Upper lobe of right lung (tissue), 1 donor: ENCODE results near the gene ARL8B. TPM values are rescaled to one million over a fixed set of nuclear protein-coding genes. Genes with fewer than 3 reads are reported as not detected.

Experiments used
- ATAC-seq: fragments of 200-7000 bp; cut with Tn5 transposase; one replicate; pipeline ENCODE4 v1.9.1; 2020; ENCODE audit warnings: mild to moderate bottlenecking, moderate library complexity
- DNase-seq: peaks from one replicate; pipeline ENCODE4 v3.0.0-alpha.2; 2020
- H3K27ac ChIP-seq: fragments of 200-600 bp; one replicate; pipeline ENCODE4 v1.8.0; 2022
- H3K27me3 ChIP-seq: fragments of 200-600 bp; one replicate; pipeline ENCODE4 v1.8.0; 2022; ENCODE audit warnings: mild to moderate bottlenecking
- H3K36me3 ChIP-seq: fragments of 200-600 bp; one replicate; pipeline ENCODE4 v1.8.0; 2022
- H3K4me1 ChIP-seq: fragments of 200-600 bp; one replicate; pipeline ENCODE4 v1.8.0; 2022
- H3K4me3 ChIP-seq: fragments of 200-600 bp; one replicate; pipeline ENCODE4 v1.8.0; 2022; ENCODE audit warnings: mild to moderate bottlenecking
- H3K9me3 ChIP-seq: fragments of 200-600 bp; one replicate; pipeline ENCODE4 v1.8.0; 2022
- intact Hi-C: fragments of 100-400 bp; cut with DNase I; formaldehyde crosslinking; loops from one replicate; pipeline ENCODE4 v1.11.0; 2022
- total RNA-seq: library from RNA; stranded (reverse); fragmentation: NEBNext Ultra II Directional; extraction: Animal tissue kit (Norgen Biotek cat#: 25700); gene quantifications from one replicate; pipeline ENCODE4 v1.2.1, GENCODE V29; 2021
- TF ChIP-seq, protein P1 (sequence below): fragments of 200-600 bp; IDR thresholded peaks from one replicate; pipeline ENCODE4 v1.8.0; 2022; ENCODE audit warnings: antibody characterized with exemption
- donor health status: DM: no; HTN: yes; CAD: no; lungs with severe emphysema.

The ARL8B gene
- total RNA-seq, 1 donor from 2014 or later: 91.5 TPM

DNA sequence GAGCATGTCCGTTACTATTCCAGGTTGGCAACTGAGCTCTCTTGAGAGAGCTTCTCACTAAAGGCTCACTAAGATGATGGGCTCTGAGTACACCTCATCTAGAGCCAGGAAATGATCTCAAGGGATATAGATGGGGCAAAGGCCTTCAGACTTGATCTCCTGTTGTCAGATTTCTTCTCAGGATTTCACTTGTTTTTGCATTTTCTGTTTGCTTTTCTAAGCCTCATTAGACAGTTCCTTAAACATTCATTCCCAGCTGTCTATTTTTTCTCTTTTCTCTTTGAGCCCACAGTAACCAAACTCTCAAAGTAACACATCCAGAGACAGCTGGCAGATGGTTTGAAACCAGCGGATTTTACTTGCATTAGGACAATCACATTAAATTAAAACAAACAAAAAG lies 28.4 kb upstream of the ARL8B start:
- ATAC-seq: no peak
- H3K4me3 ChIP-seq: no peak overlapping the region
- H3K4me1 ChIP-seq: no peaks in the 10 kb centered on the region
- H3K27me3 ChIP-seq: no peaks in the 10 kb centered on the region
- no peaks in the 10 kb centered on the region for H3K9me3 ChIP-seq
- TF ChIP-seq, protein P1, sequence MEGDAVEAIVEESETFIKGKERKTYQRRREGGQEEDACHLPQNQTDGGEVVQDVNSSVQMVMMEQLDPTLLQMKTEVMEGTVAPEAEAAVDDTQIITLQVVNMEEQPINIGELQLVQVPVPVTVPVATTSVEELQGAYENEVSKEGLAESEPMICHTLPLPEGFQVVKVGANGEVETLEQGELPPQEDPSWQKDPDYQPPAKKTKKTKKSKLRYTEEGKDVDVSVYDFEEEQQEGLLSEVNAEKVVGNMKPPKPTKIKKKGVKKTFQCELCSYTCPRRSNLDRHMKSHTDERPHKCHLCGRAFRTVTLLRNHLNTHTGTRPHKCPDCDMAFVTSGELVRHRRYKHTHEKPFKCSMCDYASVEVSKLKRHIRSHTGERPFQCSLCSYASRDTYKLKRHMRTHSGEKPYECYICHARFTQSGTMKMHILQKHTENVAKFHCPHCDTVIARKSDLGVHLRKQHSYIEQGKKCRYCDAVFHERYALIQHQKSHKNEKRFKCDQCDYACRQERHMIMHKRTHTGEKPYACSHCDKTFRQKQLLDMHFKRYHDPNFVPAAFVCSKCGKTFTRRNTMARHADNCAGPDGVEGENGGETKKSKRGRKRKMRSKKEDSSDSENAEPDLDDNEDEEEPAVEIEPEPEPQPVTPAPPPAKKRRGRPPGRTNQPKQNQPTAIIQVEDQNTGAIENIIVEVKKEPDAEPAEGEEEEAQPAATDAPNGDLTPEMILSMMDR: no peak
- intact Hi-C loops: no loop called here
- no peak for DNase-seq
- H3K36me3 ChIP-seq: no peaks in the 10 kb centered on the region
- H3K27ac ChIP-seq: no peak overlapping the region

DNA sequence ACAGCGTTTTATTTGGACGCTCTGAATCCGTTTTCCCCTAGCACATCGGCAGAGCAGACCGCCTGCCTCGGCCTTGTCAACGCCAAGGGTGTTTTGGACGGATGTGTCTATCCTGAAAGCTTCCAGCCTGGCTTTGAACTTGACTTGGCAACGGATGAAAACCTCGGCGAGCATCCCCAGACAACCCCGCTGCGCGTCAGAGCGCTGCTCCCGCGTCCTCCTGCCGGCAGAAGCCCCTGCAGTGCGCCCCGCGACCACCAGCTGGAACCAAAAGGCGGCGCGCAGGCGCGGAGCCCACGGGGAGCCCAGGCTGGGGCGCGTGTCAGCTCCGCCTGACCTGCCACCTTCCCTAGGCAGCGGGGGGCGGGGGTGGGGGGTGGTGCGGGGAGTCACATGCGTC lies 26.2 kb upstream of the ARL8B start:
- TF ChIP-seq, protein P1: peak; percentile 9
- no peaks in the 10 kb centered on the region for H3K27me3 ChIP-seq
- H3K4me3 ChIP-seq: no peak overlapping the region
- no peaks in the 10 kb centered on the region for H3K36me3 ChIP-seq
- no peaks in the 10 kb centered on the region for H3K4me1 ChIP-seq
- H3K9me3 ChIP-seq: no peaks in the 10 kb centered on the region
- ATAC-seq: peak; percentile 49
- no peak for DNase-seq
- H3K27ac ChIP-seq: no peak overlapping the region
- intact Hi-C loops: no loop called here

DNA sequence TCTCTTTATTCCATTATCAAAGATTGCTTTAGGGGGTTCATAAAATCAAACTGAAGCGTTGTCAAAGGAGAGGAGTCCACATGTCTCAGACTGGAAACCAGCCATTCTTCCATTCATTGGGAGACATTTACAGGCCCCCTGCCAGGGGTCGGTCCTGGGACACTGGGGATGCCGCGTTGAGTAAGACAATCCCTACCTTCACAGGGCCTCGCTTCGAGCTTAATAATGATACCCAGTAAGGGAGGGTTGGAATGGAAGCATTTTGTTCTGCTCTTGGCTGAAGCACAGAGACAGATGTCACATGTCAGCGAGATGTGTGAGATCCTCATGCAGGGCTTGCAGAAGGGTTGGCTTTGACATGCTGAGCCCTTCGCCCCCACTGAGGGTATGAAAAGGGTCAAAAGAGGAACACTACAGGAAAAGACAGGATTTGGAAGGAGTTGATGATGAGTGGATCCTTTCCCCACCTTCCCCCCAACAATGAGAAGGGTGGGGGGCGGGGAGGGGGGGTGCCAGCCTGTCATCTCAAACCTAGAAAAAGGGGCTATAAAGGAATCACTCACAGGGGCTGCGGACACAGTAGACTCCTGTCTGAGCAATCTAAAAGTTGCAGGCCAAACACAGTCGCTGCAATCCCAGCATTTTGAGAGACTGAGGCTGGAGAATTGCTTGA lies 25.6 kb upstream of the ARL8B start:
- H3K9me3 ChIP-seq: no peaks in the 10 kb centered on the region
- ATAC-seq (no peak), DNase-seq (no peak)
- H3K27me3 ChIP-seq: no peaks in the 10 kb centered on the region
- no peak overlapping the region for H3K4me3 ChIP-seq
- no peaks in the 10 kb centered on the region for H3K4me1 ChIP-seq
- H3K36me3 ChIP-seq: no peaks in the 10 kb centered on the region
- TF ChIP-seq, protein P1: no peak
- intact Hi-C loops: no loop called here
- no peak overlapping the region for H3K27ac ChIP-seq

DNA sequence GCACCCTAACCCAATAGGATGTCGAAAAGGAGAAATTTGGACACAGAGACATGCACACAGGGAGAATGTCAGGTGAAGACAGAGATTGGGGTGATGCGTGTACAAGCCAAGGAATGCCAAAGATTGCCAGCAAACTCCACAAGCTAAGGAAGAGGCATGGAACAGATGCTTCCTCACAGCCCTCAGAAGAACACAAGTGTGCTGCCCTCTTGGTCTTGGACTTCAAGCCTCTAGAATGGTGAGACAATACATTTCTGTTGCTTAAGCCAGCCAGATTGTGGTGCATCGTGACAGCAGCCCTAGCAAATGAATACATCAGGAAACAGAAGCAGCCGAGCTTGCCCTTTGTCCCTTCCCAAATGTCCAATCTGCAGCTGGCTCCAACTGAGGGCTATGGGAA lies 23.7 kb upstream of the ARL8B start:
- ATAC-seq (no peak), DNase-seq (no peak)
- H3K27ac ChIP-seq: no peak overlapping the region
- TF ChIP-seq, protein P1: no peak
- H3K4me1 ChIP-seq: no peaks in the 10 kb centered on the region
- no peak overlapping the region for H3K4me3 ChIP-seq
- intact Hi-C loops: no loop called here
- H3K36me3 ChIP-seq: no peaks in the 10 kb centered on the region
- no peaks in the 10 kb centered on the region for H3K27me3 ChIP-seq
- H3K9me3 ChIP-seq: no peaks in the 10 kb centered on the region

DNA sequence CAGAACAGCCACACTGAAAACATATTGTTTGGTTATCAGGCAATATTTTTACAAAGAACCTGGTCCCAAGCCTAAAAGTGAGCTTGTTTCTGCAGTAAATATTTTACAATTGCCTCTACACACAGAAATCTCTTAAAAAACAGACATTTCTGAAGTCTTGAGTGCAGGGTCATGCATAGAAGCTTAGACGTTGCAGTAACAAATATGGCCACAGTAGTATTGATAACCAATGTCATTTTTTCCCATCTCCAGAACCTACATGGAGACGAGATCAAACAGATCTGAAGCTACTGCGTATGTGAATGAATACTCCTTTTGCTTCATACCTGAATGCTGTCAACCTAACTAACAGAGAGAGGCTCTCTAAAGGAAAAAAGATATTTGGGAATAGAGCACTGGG lies 19.6 kb upstream of the ARL8B start:
- H3K27me3 ChIP-seq: no peaks in the 10 kb centered on the region
- TF ChIP-seq, protein P1: no peak

DNA sequence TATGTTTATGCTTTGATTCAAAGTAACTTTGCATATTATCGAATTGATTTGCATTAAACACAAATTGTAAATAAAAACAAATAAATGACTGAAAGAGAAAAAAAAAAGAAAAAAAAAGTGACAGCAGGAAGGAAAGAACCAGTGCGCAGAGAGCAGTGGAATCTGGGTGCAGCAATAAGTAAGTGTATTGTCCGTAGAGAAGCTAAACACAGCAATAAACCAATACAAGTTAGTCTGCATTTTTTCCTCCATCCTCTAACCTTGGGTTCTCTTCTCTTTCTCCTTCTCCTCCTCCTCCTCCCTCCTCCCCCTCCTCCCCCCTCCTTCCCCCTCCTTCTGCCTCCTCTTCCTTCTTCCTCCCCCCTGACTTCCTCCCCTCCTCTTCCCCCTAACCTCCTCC lies 18.3 kb upstream of the ARL8B start:
- H3K27me3 ChIP-seq: no peaks in the 10 kb centered on the region
- no peaks in the 10 kb centered on the region for H3K36me3 ChIP-seq
- DNase-seq: no peak
- intact Hi-C loops: no loop called here
- H3K9me3 ChIP-seq: no peaks in the 10 kb centered on the region
- no peak for ATAC-seq
- TF ChIP-seq, protein P1: no peak
- H3K4me1 ChIP-seq: no peaks in the 10 kb centered on the region
- no peak overlapping the region for H3K27ac ChIP-seq
- no peak overlapping the region for H3K4me3 ChIP-seq

More for the DNA sequence above, 19.6 kb upstream of the ARL8B start:
- intact Hi-C loops: no loop called here
- no peak for ATAC-seq
- Histone ChIP-seq H3K4me1 (no peaks in the 10 kb centered on the region), H3K4me3 (no peak overlapping the region), H3K9me3 (no peaks in the 10 kb centered on the region), H3K27ac (no peak overlapping the region), H3K36me3 (no peaks in the 10 kb centered on the region)
- no peak for DNase-seq
